HG03280 (cell line): Measurements from ENCODE around the gene SFMBT2.
"Not testable (repeated sequence)": the region's sequence is repeated elsewhere in the genome, so short reads cannot be mapped to it uniquely, and the experiment has no call there.

Experiments
- ATAC-seq: cut with Tn5 transposase; IDR thresholded peaks from one replicate; pipeline ENCODE4 v1.9.1; 2021; ENCODE audit warnings: mild to moderate bottlenecking, moderate library complexity; ENCODE audit not compliant: unreplicated experiment

SFMBT2 gene

GRCh38 chr10:7193369-7193768 is 217.5 kb downstream of the SFMBT2 start:
- ATAC-seq = no peak

GRCh38 chr10:7192831-7193361 is 217.9 kb downstream of the SFMBT2 start:
- ATAC-seq = no peak

GRCh38 chr10:7192061-7192460 is 218.8 kb downstream of the SFMBT2 start:
- ATAC-seq = no peak

DNA sequence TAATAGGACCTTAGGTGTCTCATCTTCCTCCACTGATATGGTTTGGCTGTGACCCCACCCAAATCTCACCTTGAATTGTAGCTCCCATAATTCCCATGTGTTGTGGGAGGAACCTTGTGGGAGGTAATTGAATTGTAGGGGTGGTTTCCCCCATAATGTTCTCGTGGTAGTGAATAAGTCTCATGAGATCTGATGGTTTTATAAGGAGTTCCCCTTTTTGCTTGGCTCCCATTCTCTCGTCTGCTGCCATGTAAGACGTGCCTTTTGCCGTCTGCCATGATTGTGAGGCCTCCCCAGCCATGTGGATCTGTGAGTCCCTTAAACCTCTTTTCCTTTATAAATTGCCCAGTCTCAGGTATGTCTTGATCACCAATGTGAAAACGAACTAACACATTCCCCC is 220.1 kb downstream of the SFMBT2 start:
- ATAC-seq = not testable (repeated sequence)

- ATAC-seq = no peak
Observed at GRCh38 chr10:7189909-7190308, 220.9 kb downstream of the SFMBT2 start.

DNA sequence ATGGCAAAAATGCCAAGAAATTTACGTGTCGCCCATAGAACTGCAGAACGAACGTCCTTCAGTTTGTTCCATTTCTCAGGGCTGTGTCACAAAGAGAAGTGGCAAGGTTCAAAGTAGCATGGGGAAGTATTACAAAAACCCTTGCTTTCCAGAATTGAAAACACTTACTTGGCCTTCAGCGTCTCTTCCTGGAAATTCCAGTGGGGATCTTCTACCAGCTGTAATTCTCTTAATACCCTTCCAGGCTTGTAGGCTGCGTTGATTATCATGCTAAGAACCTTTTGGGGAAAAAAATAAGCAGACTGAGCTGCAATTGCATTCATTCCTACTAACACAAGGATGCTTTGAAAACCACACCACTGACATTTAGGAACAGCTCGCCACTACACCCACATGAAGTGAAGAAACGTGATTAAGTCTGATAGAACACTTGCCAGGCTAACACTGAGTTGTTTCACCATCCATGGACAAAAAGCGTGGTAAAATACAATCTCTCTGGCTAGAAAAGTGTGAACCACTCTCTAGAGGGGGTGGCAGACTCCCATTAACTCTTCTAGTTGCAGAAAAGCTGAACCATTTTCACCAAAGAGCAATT is 222.3 kb downstream of the SFMBT2 start:
- no peak for ATAC-seq

DNA sequence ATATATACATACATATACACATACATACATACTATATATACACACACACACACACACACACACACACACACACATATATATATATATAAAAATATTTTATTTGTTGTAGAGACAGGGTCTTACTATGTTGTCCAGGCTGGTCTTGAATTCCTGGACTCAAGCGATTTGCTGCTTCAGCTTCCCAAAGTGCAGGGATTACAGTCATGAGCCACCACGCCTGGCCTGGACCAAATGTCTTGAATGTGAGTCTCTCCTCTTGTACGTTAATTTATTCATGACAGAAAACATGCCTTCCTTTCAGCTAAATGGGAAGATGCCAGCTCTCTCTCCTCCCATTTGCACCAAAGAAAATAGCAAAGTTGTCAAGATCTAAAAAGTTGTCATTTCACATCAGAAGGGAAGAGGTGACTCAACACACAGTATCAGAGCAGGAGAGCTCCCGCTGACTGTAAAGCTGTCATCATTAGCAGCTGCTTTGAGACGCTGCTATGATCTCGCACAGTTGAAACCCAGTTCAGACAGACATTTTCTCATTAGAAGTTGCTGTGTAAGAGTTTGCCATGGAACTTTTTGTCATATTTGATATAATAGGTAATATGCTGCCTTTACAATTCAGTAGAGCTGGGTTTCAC is 224.3 kb downstream of the SFMBT2 start:
- no peak for ATAC-seq

GRCh38 chr10:7185367-7185690 is 225.5 kb downstream of the SFMBT2 start:
- no peak for ATAC-seq

- ATAC-seq = no peak
Observed at GRCh38 chr10:7184660-7185366, 226.0 kb downstream of the SFMBT2 start.

GRCh38 chr10:7184116-7184515 is 226.7 kb downstream of the SFMBT2 start:
- ATAC-seq = not testable (repeated sequence)

DNA sequence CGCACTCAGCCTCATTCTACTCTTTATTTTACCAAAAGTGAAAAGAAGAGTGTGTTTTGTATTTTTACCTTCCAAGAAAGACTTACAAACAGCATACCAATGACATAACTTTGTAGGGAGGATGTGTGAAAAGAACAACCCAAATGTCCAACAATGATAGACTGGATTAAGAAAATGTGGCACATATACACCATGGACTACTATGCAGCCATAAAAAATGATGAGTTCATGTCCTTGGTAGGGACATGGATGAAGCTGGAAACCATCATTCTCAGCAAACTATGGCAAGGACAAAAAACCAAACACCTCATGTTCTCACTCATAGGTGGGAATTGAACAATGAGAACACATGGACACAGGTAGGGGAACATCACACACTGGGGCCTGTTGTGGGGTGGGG is 228.5 kb downstream of the SFMBT2 start:
- ATAC-seq = not testable (repeated sequence)

DNA sequence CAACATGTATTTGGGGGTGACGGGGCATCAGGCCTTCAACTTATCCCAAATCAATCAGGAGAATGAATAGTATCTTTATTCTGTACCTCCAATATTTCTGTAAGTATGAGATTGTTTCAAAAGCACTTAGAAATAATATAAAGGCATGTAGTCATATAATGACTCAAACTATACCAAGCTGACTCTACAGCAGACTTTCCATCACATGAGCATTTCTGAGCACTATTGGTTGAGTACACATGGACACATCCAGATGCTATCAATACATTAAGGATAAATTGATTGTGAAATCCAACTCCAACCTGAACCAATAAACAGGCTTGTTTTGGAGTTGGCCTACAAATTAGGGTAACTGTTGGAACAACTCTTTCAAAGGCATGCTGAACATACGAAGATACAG is 229.4 kb downstream of the SFMBT2 start:
- no peak for ATAC-seq

DNA sequence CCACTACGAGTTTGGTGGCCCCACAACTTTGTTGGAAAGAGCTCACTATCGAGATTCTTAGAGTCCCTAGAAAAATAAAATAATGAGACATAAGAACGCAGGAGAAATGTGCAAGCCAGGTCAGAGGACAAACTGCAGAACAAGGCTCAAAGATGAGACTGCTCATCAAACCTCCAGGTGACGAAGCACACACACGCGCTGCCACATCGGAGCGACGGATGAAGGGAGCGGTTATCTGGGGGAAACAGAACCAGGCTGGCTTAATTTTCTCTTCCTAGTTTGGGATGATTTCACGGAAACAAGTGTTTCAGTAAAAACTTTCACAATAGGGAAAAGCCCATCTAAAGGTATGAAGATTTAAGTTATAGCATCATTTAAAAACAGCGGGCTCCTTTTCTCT is 231.3 kb downstream of the SFMBT2 start:
- no peak for ATAC-seq

GRCh38 chr10:7173948-7174347 is 236.9 kb downstream of the SFMBT2 start:
- no peak for ATAC-seq

GRCh38 chr10:7171825-7172224 is 239.0 kb downstream of the SFMBT2 start:
- no peak for ATAC-seq

GRCh38 chr10:7170626-7171322 is 240.1 kb downstream of the SFMBT2 start:
- ATAC-seq = no peak

- no peak for ATAC-seq
Observed at GRCh38 chr10:7168414-7168813, 242.4 kb downstream of the SFMBT2 start.

- ATAC-seq = no peak
Observed at GRCh38 chr10:7165500-7166177, 245.2 kb downstream of the SFMBT2 start.

- ATAC-seq = no peak
Observed at GRCh38 chr10:7164955-7165354, 245.9 kb downstream of the SFMBT2 start.

- ATAC-seq = no peak
Observed at GRCh38 chr10:7162331-7162730, 248.5 kb downstream of the SFMBT2 start.
